HG03432 (cell line): ENCODE results near the gene ANKS1A.

ENCODE experiments used
- ATAC-seq: cut with Tn5 transposase; IDR thresholded peaks from one replicate; pipeline ENCODE4 v1.9.1; 2021; ENCODE audit warnings: mild to moderate bottlenecking, moderate library complexity; ENCODE audit not compliant: unreplicated experiment

ANKS1A gene

DNA sequence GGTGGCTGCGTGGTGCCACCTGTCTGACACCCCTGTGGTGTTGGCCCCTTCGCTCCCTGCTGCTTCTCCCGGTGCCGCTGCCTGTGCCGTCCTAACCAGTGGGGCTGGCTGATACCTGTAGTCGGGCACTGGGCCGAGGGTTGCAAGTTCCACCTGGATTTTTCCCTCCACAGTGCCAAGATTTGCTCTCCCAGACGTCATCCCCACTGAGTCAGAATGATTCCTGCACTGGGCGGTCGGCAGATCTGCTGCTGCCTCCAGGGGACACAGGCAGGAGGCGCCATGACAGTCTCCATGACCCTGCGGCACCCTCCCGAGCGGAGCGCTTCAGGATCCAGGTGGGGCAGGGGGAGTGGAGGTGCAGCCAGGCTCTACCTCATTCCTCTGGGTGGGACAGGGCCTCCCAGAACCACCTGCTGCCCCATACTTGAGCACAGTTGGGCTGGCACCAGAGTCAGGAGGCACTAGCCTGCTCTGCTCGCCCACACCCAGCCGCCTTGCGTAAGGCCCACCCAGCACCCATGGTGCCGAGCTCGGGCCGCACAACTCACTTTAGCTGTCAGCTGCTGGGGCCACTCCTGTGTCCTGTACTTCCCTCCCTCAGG, 191.9 kb downstream of the ANKS1A start:
- ATAC-seq = no peak

DNA sequence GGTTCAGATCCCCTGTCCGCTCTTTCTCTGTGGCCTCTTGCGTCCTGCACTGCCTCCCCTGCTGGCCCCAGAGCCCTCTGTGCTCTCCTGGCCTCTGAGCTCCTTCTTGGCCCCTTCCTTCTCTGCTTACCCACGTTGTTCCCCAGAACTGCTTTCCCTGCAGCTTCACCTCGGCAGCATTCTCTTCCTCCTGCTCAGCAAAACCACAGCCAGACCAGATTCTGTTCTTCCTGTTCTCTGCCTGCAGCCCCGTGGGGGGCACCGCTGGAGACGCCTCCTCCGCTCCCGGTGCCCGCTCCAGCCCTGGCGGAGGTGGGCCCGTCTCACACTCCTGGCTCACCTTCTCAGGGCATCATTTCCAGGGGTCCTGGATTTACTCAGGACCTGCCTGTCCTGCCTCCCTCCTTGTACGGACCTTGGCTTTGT, 192.4 kb downstream of the ANKS1A start:
- ATAC-seq = no peak

DNA sequence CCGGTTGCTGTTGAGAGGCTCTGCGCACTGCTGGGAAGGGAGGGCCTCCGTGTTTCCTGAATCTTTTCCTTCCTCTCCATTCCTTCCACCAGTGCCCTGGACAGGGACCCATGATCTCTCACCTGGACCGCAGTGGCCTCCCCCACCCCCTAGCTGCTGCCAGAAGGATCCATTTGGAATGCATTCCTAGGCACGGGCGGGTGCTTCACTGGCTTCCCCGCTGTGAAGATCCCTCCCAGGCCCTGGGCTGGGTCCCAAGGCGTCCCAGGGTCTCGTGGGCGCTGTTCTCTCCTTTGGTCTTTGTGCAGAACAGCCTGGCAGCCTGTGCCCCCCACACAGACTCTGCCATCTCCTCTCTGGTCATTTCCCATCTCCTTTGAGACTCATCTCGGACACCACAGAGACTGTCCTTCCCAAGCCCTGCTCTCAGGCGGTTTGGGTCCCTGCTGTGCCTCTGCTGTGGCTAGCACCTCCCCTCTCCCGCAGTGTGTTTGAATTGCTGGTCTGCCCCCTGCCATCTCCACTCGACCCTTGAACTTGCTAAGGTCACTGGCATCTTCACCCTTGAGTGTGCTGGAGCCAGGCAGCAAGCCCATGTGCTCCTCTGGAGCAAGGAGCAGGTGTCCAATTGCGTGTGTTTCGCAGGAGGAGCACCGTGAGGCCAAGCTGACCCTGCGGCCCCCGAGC, 193.1 kb downstream of the ANKS1A start:
- no peak for ATAC-seq

DNA sequence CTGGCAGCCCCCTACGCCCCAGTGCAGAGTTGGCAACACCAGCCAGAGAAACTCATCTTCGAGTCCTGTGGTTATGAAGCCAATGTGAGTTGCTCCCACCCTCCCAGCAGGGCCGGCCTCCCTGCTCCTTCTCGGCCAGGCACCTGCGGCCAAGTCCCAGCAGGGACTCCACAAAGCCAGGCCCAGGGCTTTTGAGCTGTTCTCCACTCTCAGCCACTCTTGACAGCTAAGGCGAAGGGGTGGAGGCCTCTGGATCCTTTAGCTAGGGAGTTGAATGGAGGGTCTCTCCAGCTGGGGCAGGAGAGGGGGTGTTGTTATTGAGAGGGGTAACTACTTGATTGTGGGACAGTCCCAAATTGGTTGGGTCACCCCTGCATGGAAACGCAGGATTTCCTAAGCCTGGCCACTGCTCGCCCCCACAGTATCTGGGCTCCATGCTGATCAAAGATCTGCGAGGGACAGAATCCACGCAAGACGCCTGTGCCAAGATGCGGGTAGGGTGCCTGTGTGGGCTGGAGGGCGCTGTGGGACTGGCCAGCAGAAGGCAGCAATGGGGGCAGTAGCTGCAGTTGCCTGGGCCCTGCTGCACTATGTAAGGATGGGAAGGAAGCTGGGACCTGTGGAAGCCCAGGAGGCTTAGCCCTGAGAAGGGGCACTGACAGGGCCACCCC, 193.8 kb downstream of the ANKS1A start:
- no peak for ATAC-seq

DNA sequence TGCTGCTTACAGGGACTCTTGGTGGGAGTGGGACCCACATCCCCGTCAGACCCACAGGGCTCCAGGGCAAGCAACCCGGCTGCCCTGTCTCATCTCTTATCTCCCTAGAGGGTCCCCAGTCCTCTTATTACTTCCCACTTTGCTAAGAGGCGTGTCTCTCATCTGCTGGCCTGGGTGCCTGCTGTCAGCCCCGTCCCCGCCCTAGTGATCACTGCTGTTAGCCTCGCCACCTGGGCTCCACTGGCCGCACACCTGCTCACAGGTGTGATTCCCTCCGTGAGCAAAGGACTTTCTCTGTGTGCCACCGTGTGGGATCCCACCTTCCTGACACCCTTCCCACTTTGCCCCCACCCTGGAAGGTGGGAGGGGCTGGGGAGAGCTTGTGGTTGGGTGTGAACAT, 194.5 kb downstream of the ANKS1A start:
- no peak for ATAC-seq

DNA sequence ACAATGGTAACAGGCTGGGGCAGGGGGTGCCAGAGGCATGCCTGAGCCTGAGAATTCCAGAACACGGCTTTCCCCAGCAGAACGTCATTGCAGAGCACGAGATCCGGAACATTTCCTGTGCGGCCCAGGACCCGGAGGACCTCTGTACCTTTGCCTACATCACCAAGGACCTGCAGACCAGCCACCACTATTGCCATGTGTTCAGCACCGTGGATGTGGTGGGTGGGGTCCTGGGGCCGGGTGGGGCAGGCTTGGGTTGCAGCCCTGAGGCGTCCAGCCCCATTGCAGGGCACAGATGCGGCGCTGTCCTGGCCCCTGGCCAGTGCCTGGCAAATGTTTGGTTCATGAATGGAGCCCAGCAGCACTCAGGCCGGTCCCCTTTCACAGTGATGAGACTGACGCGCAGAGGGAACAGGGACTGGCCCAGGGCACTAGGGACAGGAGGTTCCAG, 195.0 kb downstream of the ANKS1A start:
- no peak for ATAC-seq

DNA sequence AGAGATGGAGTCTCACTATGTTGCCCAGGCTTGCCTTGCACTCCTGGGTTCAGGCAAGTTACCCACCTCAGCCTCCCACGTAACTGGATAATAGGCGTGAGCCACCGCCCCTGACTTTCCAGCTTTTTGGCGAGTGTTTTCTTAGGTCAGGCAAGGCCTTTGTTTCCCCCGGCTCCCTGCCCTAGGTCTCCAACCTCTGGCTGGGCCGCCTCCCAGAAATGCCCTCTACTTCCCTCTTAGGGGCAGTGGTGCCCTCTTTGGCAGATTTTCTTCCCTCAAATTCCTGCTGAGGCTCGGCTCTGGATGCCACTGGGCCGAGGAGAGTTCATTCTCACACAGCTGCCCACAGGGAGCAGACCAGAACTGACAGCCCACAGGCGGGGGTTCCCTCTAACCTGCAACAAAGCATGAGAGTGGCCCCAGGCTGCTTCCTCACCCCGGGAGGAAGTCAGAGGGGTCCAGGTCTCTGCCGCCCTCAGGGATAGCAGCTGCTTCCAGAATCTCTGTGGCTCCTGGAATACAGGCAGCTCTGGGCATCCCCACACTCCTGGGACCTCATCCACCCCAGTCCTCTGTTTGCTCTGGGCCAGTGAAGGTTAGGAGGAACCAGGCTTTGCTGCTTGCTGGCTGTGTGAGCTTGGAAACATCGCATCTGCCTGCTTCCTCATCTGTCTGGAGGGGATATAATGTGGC, 195.6 kb downstream of the ANKS1A start:
- ATAC-seq = no peak

DNA sequence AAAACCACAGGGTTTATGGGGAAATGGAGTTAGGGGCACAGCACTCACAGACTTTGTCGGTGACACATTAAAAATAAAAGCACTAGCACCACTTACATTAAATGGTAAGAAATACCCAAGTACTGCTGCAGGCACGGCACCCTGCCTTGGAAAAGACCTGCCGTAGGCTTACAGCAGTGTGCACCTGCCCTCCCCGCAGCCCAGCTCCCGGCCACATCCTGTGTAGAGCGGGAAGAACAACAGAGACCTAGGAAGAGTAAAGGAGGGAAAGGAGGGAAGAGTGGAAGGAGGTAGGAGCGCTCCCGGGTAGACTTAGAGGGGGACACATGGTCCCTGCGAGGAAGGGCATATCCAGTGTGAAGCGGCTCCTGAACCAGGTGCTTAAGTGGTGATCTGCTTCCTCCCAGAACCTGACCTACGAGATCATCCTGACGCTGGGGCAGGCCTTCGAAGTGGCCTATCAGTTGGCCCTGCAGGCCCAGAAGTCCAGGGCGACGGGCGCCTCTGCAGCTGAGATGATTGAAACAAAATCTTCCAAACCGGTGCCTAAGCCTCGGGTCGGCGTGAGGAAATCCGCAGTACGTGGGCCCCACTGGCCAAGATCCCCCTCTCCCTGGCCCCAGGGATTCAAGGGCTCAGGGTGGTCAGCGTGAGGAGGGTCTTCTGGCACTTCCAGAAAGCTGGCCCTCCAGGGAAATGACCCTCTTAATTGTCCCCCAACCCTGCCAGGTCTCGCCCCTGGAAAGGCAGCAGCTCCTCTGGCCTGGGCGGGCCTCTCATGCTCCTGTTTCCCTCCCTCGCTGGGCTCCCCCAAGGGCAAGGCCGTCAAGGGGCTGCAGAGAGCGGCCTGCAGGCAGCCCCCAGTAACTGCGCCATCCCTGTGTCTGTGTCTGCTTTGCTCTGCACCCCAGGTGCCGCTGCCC, 196.6 kb downstream of the ANKS1A start:
- ATAC-seq = no peak

DNA sequence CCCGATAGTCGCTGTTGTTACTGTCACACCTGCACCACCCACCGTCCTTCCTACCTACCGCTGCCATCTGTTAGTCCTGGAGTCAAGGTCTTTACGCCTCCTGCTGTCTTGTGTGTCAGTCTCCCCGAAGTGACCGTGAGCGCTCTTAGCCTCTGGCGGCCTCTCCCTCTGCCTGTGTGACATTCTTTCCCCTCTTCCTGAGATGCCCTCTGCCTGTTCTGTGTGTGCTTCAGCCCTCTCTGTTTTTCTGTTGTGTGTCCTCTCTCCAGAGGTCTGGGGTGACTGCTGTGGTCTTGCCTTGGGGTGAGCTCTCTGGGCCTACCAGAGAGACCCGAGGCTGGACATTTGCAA, 197.2 kb downstream of the ANKS1A start:
- ATAC-seq = no peak

DNA sequence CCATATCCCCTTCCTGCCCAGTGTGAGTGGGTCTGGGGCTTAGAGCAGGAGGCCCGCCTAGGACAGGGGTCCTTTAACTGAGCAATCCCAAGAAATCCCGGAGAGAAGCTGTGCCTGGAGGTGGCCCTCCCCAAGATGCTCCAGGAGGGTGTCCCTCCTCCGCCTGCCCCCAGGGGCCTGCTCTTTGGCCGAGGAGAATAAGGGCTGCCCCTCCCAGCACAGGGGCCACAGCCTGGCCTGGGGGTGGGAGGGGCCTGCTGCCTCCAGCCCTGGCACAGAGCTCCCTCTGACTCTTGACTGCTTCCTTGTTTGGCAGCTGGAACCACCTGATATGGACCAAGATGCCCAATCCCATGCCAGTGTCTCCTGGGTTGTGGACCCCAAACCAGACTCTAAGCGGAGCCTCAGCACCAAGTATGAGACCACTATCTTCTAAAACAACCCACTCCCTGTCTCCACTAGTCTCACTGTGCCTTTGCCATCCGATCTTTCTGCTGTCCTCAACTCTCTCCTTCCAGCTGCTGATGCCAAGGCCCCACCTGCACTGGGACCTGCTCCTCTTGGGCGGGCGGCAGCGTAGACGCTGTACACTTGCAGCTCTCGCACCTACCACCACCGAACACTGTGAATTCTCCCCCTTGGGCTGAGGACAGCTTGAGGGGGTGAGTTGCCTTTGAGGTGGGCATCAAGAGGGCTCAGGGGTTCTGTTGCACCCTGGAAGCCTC, 197.7 kb downstream of the ANKS1A start:
- no peak for ATAC-seq

DNA sequence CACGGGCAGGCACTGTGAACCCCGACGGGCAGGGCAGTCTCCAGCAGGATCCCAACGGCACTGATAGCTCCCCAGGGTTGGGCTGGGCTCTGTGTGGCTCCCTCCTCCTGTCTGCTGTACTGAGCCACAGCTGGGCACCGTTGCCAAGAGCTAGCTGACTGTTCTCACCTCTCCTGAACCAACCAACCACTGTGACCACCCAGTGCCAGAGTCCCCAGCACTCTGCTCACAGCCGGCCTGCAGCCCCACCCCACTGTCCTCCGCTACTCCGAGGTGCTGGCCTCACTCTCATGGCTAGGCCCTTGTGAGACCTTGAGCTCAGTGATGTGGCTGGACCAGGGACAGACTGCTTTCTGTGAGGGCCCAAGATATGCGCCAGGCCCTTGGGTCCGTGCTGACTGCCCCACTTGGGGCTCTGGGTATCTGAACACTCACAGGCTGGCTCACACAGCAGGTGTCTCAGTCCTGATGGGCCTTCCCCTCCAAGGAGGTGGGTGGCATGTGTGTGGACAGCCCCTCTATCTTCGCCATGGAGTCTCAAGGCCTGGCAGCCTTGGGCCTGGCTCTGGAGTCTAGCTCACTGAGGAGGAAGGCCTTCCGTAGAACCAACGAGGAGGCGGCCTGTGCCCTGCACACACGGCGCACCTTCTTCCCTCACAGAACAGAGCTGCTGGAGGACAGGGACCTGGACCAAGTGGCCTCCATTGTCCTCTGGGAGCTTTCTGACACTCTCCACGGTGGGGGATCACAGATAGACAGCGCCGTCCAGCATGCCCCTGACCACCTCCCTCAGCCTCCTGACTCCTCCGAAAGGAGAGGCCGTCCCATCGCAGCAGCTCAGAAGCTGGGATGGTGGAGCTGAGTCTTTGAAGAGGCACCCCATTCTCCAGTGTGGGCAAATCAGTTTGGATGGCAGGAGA, 198.6 kb downstream of the ANKS1A start:
- ATAC-seq = no peak

DNA sequence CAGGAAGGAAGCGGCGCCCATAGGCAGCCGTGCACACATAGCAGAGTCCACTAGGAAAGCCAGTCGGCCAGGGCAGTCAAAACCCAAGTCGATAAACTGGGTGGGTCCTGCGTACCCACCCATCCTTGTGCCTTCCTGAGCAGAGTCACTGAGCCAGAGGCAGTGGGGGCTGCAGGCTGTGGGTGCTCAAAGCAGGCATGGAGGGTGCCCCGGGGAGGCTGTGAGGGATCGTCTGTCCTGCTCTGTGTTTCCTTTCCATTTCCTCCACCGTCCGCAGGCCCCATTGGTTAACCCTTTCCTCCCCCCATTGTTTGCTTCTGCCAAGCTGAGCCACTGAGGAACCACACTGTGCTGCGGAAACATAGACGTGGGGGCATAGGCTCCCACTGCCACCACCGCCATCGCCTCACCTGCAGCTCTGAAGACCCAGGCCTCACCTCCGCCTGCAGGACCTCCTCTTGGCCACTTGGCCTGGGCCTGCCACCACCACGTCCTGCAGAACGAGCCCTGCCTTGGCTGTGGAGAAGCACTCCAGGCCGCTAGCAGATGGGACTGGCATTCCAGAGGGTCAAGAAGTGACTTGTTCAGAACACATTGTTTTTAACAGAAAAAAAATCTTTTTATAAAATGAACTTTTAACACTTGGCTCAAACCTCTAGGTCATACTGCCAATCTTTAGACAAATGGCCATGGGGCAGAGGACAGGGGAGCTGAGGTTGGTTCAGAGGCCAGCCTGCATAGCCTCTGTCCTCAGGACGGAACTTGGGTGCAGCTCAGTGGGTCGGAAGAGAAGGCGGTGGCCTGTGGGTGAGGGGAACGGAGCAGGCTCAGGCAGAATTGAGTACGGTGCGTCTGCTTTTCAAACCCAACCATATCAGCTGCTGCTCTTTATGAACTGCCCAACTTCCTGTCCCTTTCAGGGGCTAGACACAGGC, 199.5 kb downstream of the ANKS1A start:
- no peak for ATAC-seq

DNA sequence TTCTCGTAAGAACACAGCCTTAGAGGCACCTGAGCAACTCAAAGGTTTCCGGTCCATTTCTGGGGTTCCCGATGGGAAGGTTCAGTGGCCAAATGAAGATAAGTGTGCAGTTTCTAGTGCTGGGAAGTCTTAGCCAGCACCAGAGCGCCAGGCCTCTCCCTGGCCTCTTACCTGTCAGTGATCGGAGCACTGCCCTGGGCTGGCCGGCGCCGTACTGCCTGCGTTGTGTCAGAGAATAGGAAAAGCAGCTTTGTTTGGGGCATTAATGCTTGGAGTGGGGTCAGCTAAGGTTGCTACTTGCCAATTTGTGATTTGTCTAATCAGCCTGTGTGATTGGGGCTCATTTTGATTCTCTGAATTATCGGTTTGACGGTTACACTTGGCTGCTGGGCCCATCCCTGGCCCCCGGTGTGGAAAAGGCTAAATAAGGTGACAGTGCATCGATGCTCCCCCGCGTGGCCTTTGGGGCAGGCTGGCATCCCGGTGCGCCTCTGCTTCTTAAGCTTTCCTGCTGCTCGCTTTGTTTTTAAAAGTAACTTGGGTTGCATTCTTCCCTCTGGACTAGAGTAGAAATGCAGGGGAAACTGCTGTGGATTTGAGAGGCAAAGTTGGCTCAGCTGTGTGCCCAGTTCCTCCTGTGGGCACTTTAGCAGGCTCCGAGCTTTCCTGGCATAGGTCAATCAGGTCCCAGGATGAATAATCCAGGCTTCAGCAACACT, 200.3 kb downstream of the ANKS1A start:
- ATAC-seq = no peak

DNA sequence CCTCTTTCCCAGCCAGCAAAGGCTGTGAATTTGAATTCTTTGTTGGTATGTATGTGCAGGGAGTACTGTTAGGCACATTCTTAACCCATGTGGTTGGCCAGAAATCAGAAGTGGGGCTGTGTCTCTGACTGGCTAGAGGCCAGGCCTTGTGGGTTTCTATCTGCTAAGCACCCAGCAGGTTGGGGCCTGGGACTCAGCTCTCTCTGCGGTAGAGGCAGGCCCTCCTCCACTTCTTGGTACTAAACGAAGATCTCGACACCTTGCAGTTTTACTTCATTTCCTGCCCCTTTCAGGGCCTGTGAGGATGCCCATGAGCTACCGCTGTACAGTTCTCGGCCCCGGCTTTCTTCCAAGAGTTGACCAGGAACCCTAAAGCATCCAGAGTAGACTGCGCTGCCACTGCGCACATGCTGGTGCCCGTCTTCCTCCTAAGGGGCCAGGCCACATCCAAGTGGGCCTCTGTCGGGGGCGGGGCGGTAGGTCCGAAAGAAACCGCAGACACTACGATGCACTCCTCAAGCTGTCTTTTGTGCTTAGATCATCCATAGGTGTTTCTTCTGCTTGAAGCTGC, 201.0 kb downstream of the ANKS1A start:
- ATAC-seq = no peak

DNA sequence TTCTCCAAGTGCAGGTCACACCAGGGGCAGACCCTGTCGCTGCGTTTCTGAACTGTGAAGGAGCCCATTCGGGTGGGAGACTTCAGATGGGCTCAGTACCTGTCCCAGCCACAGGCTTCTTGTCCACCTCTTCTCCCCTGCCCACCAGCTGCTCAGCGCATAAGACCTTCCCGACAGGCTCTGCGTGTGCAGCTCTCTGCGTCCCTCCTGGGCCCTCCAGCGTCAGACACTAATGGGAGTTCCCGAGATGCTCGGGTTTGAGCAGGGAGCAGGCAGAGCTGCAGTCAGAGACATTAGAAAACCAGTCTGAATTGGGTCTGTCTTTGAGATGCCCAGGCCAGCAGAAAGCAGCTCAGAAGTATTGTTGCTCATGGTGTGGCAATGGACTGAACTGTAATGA, 201.7 kb downstream of the ANKS1A start:
- no peak for ATAC-seq

DNA sequence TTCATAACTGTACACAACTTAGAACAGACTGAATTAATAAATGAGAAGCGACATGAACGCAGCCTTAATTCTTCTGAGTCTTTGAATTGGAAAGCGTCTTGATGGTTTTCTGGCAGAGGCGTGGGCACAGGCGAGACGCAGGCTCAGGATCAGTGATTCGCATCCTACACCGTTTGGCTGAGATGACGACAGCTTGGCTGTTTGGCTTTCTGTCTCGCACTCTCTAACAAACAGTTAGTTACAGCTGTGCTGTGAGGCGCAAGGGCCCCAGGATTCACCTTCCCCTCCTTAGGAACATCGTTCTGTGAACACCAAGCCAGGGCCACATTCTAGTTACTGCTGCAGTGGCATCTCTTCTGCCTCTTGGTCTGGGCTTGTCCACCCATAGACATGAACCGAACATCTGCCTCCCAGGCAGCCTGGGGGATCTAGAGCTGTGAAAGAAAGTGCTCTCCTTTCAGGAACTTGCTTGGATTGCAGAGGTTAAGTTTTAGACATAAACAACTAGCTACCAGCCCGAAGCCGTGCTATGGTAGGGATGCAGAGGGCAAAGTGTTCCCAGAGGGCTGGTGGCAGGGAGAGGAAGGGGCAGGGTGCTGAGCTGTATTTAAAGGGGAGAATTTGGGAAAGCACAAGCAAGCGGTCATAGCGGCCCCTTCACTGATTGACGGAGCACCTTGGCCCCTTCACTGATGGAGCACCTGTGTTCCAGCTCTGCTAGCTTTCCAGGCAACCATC, 202.5 kb downstream of the ANKS1A start:
- no peak for ATAC-seq
